HepG2 (cell line): ENCODE measurements around the gene KCTD1. TPM values are rescaled to one million over a fixed set of nuclear protein-coding genes. Genes with fewer than 3 reads are reported as not detected.

Source experiments
- ATAC-seq: fragments of 200-7000 bp; cut with Tn5 transposase; 3 replicates; pipeline ENCODE4 v1.9.1; 2020; ENCODE audit warnings: mild to moderate bottlenecking, moderate library complexity
- BruUV-seq: library from RNA; stranded (reverse); fragments of 400-500 nt; replicated peaks from 2 replicates; lab custom pipeline; 2021; lab: Mats Ljungman, UMichigan
- CTCF ChIA-PET: fragments of 300-600 bp; formaldehyde crosslinking; extraction: SDS; loops from one replicate; lab custom pipeline; 2021; ENCODE audit warnings: low total read pairs, inconsistent platforms, low intra/inter-chr PET ratio; lab: Yijun Ruan, JAX
- POLR2A ChIA-PET: fragments of 350-600 bp; sonication (Branson Sonifier 250); formaldehyde crosslinking; loops from one replicate; lab custom pipeline; 2020; ENCODE audit warnings: antibody characterized with exemption, inconsistent platforms; lab: Yijun Ruan, JAX
- DNase-seq: peaks from one replicate; pipeline ENCODE4 v3.0.0-alpha.2; 2015; ENCODE audit warnings: low spot score
- FAIRE-seq: peaks from 3 replicates; lab custom pipeline; 2011; peaks lifted over from hg19 to GRCh38; lab: Jason Lieb, UNC
- H2AFZ ChIP-seq: one replicate; pipeline ENCODE4 v1.6.1; 2011; ENCODE audit warnings: low read length, inconsistent platforms
- H3K27ac ChIP-seq: fragments of 300-600 bp; 3 replicates; pipeline ENCODE4 v1.8.0; 2011; ENCODE audit warnings: mixed run types, mild to moderate bottlenecking, mixed read lengths, low read length, inconsistent platforms; ENCODE audit not compliant: insufficient read depth; ENCODE audit errors: extremely low read length
- H3K27me3 ChIP-seq, 2 experiments: fragments of 200-600 bp in 1 of 2; 2 replicates in 1 of 2; 3 replicates in 1 of 2; pipeline versions ENCODE4 v1.6.0 to v1.8.0; 2011; ENCODE audit warnings: low read length in 2 of 2, mild to moderate bottlenecking in 2 of 2, moderate library complexity in 2 of 2, inconsistent platforms in 1 of 2; ENCODE audit not compliant: insufficient read depth in 2 of 2, control insufficient read depth in 1 of 2
- H3K36me3 ChIP-seq, 2 experiments: fragments of 200-600 bp in 1 of 2; replicated peaks in 1 of 2; 2 replicates in 1 of 2; 3 replicates in 1 of 2; pipeline versions ENCODE4 v1.5.1 to v1.8.0; 2011; ENCODE audit warnings: low read length in 2 of 2, inconsistent platforms in 1 of 2; ENCODE audit not compliant: insufficient read depth in 2 of 2, control insufficient read depth in 1 of 2
- H3K4me1 ChIP-seq: 2 replicates; pipeline ENCODE4 v1.5.1; 2012; ENCODE audit warnings: low read length, inconsistent platforms; ENCODE audit not compliant: insufficient read depth
- H3K4me2 ChIP-seq: 2 replicates; pipeline ENCODE4 v1.6.0; 2011; ENCODE audit warnings: low read depth, low read length, inconsistent platforms
- H3K4me3 ChIP-seq, 3 experiments: fragments of 200-600 bp in 1 of 3; sonication (generic), shearing (Covaris generic) in 1 of 3; replicated peaks in 1 of 3; 2 replicates each; pipeline ENCODE4 v1.5.1; 2011 to 2016; ENCODE audit warnings: low read length in 3 of 3, inconsistent platforms in 2 of 3, low read depth in 2 of 3, mild to moderate bottlenecking in 2 of 3, control low read depth in 1 of 3, mixed read lengths in 1 of 3; ENCODE audit not compliant: insufficient read depth in 1 of 3
- H3K79me2 ChIP-seq: one replicate; pipeline ENCODE4 v1.6.1; 2011; ENCODE audit warnings: low read length, inconsistent platforms; ENCODE audit not compliant: insufficient read depth
- H3K9ac ChIP-seq: 2 replicates; pipeline ENCODE4 v1.6.0; 2011; ENCODE audit warnings: mild to moderate bottlenecking, low read depth, low read length, inconsistent platforms; ENCODE audit not compliant: insufficient read depth
- H3K9me3 ChIP-seq: 2 replicates; pipeline ENCODE4 v1.5.1; 2012; ENCODE audit warnings: mild to moderate bottlenecking, low read length
- H4K20me1 ChIP-seq: 2 replicates; pipeline ENCODE4 v1.6.0; 2011; ENCODE audit warnings: inconsistent platforms, mild to moderate bottlenecking, low read length, moderate library complexity; ENCODE audit not compliant: insufficient read depth
- DMAP1 ChIP-seq: IDR thresholded peaks from 2 replicates; pipeline ENCODE4 v1.6.1; 2016
- FOXJ3 ChIP-seq: sonication (generic); formaldehyde crosslinking; IDR thresholded peaks from 2 replicates; pipeline ENCODE4 v1.4.0; 2020; ENCODE audit warnings: missing genetic modification reagents, mild to moderate bottlenecking, borderline replicate concordance
- NR1H2 ChIP-seq: sonication (generic); formaldehyde crosslinking; IDR thresholded peaks from 2 replicates; pipeline ENCODE4 v1.8.1; 2022; ENCODE audit warnings: low read depth, missing genetic modification reagents, borderline replicate concordance
- ZKSCAN1 ChIP-seq: fragments of 150-350 bp; IDR thresholded peaks from 2 replicates; pipeline ENCODE4 v1.6.1; 2014; ENCODE audit warnings: low read length
- ZNF143 ChIP-seq: sonication (generic); formaldehyde crosslinking; IDR thresholded peaks from 2 replicates; pipeline ENCODE4 v1.4.0; 2020; ENCODE audit warnings: missing genetic modification reagents
- ZNF333 ChIP-seq: sonication (generic); formaldehyde crosslinking; IDR thresholded peaks from 2 replicates; pipeline ENCODE4 v1.4.0; 2020; ENCODE audit warnings: mild to moderate bottlenecking, missing genetic modification reagents, borderline replicate concordance
- ZNF615 ChIP-seq: sonication (generic); formaldehyde crosslinking; IDR thresholded peaks from 2 replicates; pipeline ENCODE4 v1.5.0; 2020; ENCODE audit warnings: mild to moderate bottlenecking, missing genetic modification reagents, borderline replicate concordance
- ZNF652 ChIP-seq: IDR thresholded peaks from 2 replicates; pipeline ENCODE4 v1.6.1; 2016; ENCODE audit warnings: low read depth, borderline replicate concordance
- ZSCAN5A ChIP-seq: sonication (generic); formaldehyde crosslinking; IDR thresholded peaks from 2 replicates; pipeline ENCODE4 v1.8.0; 2022; ENCODE audit warnings: mild to moderate bottlenecking, missing genetic modification reagents, borderline replicate concordance
- WGBS: methylation state at CpG from one replicate; pipeline ENCODE4 v1.1.6; 2017; ENCODE audit warnings: low lambda C conversion rate; 5-methylcytosine and 5-hydroxymethylcytosine counted together
- in situ Hi-C: cut with HindIII; loops from 2 replicates; pipeline ENCODE4 v1.10.0; 2017; ENCODE audit warnings: low pct_unique_long_range_greater_than_20kb; ENCODE audit not compliant: extremely low pct_ligation_motif_present
- intact Hi-C: fragments of 100-400 bp; cut with micrococcal nuclease; formaldehyde crosslinking; loops from one replicate; pipeline ENCODE4 v1.10.0; 2022; ENCODE audit not compliant: unreplicated experiment
- polyA plus RNA-seq, 8 experiments: library from polyadenylated mRNA; depleted of rRNA in 3 of 8; stranded (reverse) in 7 of 8; unstranded in 1 of 8; fragments of >200 nt; fragmentation: Illumina TruSeq in 4 of 8; extraction: Trizol in 4 of 8; gene quantifications; 2 replicates each; pipeline versions ENCODE4 v1.2.1 to v1.2.3, GENCODE V29; 2011 to 2016; ENCODE audit warnings: low read depth in 4 of 8, missing spikeins in 1 of 8, mixed read lengths in 1 of 8; ENCODE audit not compliant: insufficient read depth in 1 of 8
- total RNA-seq, 5 experiments: library from RNA; depleted of rRNA; stranded (reverse); fragments of >200 nt; fragmentation: Illumina TruSeq; extraction: Trizol; gene quantifications; 2 replicates each; pipeline ENCODE4 v1.2.3, GENCODE V29; 2016; ENCODE audit warnings: low read depth in 1 of 5
- TF ChIP-seq, protein P1 (sequence below): fragments of 450-650 bp; IDR thresholded peaks from 2 replicates; pipeline ENCODE4 v1.6.1; 2017

Gene KCTD1
- total and polyA plus RNA-seq, 2 of the 13 experiments (the other 11 are each of a cell fraction or from before 2014, with no cell fraction given) = 2.7 to 6.8 TPM

- Histone ChIP-seq H2AFZ (no peak overlapping the region), H3K9me3 (no peaks in the 10 kb centered on the region), H3K9ac (no peak overlapping the region), H3K27me3 (no peaks in the 10 kb centered on the region), H3K4me2 (no peak overlapping the region), H4K20me1 (no peaks in the 10 kb centered on the region), H3K4me3 (no peak overlapping the region), H3K36me3 (peaks cover 2 to 6% of the 10 kb centered on the region in 2 experiments; a peak in 1 of 5 replicates), H3K4me1 (no peaks in the 10 kb centered on the region), H3K27ac (no peak overlapping the region), H3K79me2 (no peaks in the 10 kb centered on the region)
- CTCF ChIA-PET = no interaction called here
- TF ChIP-seq, protein P1, sequence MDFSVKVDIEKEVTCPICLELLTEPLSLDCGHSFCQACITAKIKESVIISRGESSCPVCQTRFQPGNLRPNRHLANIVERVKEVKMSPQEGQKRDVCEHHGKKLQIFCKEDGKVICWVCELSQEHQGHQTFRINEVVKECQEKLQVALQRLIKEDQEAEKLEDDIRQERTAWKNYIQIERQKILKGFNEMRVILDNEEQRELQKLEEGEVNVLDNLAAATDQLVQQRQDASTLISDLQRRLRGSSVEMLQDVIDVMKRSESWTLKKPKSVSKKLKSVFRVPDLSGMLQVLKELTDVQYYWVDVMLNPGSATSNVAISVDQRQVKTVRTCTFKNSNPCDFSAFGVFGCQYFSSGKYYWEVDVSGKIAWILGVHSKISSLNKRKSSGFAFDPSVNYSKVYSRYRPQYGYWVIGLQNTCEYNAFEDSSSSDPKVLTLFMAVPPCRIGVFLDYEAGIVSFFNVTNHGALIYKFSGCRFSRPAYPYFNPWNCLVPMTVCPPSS = no peak
- TF ChIP-seq DMAP1 (no peak), ZNF143 (CRISPR knock-in tag) (no peak), ZNF615 (CRISPR knock-in tag) (no peak), NR1H2 (CRISPR knock-in tag) (no peak), ZSCAN5A (CRISPR knock-in tag) (no peak), FOXJ3 (no peak), ZNF652 (CRISPR knock-in tag) (no peak), ZNF333 (CRISPR knock-in tag) (no peak), ZKSCAN1 (no peak)
- in situ Hi-C loops = no loop called here
- BruUV-seq = no TSS peak
- intact Hi-C loops = no loop called here
- FAIRE-seq (no peak), ATAC-seq (no peak), DNase-seq (no peak)
- WGBS = 90% methylated on average over 4 of the region's 4 CpGs
- POLR2A ChIA-PET = no interaction called here
Observed at GRCh38 chr18:26462355-26462754, 86.0 kb downstream of the KCTD1 start.
